Embryonic facial prominence (tissue), 1 donor: ENCODE measurements around the gene GLG1.
"Not testable (repeated sequence)": the region's sequence is repeated elsewhere in the genome, so short reads cannot be mapped to it uniquely, and the experiment has no call there.

Source experiments
- DNase-seq: peaks from one replicate; pipeline ENCODE4 v3.0.0-alpha.2; 2016; ENCODE audit errors: extremely low spot score

Gene GLG1

DNA sequence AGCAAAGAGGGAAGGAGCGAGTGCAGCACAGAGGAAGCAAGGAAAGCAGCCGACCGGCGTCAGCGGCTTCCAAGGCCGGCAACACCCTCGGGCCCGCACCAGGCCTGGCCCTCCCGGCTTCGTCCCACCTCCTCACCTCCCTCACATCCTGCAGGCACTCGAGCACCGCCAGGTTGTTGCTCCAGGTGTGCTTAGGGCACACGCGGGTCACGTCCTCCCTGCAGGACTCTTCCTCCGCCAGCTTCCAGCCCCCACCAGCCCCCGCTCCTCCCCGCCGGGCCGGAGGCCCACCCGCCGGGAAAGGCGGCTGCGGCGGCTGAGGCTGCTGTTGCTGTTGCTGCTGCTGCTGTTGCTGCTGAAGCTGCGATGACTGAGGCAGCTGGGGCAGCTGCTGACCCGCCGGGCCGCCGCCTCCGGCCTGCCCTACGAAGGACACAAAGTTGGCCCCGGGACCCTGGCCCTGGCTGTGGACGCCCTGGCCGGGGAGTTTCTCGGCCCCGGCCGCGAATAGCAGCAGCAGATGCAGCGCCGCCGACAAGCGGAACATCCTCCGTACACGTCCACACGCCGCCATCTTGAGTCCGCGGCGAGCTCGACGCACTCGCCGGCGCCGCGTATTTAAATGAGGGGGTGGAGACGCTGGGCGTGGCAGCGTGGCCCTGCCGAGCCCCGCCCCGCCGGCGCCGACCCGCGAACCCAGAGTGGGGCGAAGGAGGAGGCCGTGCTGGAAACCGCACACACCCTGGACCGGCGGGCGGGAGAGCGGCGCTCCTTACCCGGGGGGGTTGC lies at the start of gene GLG1:
Gene GLG1, minus strand, starts transcription at position 594 of the 789 bp plus-strand sequence. Its CDS starts 20 bp downstream, at position 574.
- DNase-seq = peak; percentile 81

DNA sequence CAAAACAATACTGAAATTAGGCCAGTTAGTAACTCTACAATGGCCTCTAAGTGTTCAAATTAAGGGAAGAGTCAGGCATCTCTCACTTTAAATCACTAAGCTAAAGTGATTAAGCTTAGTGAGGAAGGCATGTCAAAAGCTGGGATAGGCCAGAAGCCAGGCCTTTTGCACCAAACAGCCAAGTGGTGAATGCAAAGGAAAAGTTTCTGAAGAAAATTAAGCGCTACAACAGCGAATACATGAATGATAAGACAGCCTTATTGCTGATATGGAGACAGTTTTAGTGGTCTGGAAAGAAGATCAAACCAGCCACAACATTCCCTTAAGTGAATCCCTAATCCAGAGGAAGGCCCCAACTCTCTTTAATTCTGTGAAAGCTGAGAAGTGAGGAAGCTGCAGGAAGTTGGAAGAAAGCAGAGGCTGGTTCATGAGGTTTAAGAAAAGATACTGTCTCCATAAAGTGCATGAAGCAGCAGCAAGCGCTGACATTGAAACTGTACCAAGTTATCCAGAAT lies 47.7 kb upstream of the GLG1 start:
- no peak for DNase-seq

DNA sequence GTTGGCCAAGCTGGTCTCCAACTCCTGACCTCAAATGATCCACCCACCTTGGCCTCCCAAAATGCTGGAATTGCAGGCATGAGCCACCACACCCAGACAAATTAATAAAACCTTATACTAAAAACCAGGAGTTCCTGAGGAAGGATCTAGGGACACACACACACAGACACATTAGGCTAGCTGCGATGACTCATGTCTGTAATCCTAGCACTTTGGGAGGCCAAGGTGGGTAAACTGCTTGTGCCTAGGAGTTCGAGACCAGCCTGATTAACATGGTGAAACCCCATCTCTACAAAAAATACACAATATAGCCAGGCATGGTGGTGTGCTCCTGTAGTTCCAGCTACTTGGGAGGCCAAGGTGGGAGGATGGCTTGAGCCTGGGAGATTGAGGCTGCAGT lies 46.0 kb upstream of the GLG1 start:
- not testable (repeated sequence) for DNase-seq

DNA sequence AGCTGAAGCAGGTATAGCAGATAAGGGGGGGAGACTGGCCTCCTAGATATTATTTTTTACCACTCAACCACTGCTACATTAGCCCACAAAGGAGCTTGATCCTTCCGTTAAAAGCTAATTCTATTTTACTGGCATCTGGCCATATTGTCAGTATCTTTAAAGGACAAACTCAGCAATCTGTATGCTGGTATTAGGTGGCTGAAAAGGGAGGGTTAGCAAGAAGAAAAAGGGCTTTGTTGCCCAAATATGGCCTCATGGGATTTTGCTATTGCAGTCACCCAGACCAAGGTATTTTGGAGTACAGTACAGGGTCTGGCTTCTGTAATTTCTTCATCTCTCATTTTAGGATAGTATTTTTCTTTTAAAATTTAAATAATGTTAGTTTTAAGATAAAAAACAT lies 45.3 kb upstream of the GLG1 start:
- DNase-seq = no peak

DNA sequence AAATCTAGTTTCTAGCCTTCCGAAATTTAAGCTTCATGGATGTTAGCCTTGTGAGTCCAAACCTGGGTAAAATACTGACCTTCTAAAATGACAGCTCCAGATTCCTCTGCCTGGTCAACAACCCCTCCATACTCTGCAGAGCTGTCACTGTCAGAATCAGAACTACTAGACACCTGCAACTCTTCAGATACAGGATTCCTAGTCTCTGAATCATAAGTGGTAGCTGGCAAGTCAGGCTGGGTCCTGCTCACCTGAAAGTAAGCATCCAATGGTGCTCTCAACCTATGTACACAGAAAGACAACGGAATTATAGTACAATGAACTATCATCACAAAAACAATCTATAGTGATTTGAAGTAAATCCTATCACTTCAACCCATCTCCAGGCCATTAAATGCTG lies 44.9 kb upstream of the GLG1 start:
- DNase-seq = no peak

DNA sequence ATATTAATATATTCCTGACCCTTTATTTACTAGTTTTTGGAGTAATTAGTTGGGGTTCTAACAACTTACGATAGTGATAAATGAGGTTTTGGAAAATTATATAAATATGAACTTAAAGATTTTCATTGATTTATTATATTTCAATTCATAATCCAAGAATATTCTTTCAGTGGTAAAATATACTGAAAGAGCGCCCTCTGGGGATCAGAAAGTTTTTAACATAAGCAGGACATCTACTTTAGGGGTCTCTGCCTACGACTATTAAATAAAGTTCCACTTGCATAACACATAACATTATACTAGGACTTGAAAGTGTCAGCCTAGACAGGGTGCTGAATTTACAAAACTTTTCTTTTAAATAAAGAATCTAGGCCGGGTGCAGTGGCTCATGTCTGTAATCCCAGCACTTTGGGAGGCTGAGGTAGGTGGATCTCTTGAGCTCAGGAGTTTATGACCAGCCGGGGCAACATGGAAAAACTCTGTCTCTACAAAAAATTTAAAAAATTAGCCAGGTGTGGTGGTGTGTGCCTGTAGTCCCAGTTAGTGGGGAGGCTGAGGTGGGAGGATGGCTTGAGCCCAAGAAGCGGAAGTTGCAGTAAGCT lies 44.2 kb upstream of the GLG1 start:
- DNase-seq = no peak

DNA sequence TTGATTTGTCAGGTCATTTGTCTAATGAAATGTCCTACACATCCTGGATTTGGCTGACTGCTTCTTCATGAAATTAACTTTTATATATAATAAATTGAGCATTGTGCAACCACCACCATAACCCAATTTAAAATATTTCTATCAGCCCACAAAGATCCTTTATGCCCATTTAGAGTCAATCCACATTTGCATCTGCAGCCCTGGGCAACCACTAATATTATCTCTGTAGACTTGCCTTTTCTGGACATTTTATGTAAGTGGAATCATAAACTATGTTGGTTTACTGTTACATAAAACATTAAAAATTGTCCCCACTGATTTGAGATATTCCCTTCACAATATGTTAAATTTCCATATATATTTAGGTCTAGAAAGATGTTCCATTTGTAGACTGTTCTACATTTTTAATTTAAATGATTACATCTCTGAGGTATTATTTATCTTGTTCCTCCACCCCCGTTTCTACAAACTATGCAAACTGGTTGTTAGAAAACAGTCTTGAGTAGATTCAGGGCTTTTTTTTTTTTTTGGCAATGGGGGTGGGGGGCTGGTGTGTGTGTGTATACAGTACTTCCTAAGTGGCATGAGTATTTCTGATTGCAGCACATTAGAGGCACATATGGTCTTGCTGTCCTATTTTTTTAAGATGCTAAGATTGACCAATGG lies 43.1 kb upstream of the GLG1 start:
- DNase-seq = no peak

DNA sequence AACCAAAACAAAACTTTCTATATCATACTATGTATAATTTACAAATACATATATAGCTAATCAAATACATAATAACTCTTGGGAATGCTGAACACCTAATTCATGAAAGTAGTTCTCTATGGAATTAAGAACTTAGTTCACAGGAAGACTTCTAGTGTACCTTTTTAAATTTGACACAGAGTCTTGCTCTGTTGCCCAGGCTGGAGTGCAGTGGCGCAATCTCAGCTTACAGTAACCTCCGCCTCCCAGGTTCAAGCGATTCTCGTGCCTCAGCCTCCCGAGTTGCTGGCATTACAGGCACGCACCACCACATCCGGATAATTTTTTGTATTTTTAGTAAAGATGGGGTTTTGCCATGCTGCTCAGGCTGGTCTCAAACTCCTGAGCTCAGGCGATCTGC lies 35.1 kb upstream of the GLG1 start:
- DNase-seq = no peak

DNA sequence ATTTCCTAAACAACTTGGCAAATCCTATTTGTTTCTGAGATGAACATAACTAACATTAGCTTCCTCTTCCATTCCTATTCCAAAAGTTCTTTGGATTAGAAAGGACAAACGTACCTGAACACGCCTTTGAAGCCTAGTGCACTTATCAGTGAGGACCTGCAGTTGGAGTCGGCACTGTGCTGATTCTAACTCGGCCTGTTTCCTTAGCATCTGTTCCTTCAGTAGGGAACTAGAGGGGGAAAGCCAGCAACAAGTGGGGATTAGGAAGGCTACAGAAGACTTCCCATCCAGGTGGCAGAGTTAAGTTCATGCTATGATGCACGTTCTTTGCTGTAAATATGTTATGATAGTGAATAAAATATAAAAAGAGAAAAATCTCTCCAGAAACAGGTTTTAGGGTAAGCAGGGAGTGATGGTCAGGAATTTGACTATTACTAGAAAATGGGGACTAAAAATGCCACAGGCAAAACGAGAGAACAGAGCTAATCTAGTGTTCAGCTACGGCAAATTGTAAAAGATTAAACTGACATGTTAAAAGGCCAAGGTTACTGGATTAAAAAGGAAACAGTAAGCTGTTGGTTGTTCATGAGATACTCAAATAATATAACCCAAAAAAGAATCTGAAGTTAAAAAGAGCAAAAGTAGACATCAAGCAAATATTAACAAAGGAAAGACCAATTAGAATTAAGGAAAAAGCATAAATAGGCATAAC lies 31.0 kb upstream of the GLG1 start:
- no peak for DNase-seq

DNA sequence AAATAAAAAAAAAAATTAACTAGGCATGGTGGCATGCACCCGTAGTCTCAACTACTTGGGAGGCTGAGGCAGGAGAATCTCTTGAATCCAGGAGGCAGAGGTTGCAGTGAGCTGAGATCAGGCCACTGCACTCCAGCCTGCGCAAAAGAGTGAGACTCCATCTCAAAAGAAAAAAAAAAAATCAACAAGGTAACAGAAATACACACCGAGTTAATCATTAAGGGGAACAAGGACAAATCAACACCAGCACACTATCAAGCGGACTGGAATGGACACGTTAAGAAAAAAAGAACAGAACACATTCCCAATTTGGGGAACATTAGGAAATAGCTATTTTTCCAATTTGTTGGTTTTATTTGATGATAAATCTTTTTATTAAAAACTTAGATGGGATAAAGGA lies 28.4 kb upstream of the GLG1 start:
- DNase-seq = no peak

DNA sequence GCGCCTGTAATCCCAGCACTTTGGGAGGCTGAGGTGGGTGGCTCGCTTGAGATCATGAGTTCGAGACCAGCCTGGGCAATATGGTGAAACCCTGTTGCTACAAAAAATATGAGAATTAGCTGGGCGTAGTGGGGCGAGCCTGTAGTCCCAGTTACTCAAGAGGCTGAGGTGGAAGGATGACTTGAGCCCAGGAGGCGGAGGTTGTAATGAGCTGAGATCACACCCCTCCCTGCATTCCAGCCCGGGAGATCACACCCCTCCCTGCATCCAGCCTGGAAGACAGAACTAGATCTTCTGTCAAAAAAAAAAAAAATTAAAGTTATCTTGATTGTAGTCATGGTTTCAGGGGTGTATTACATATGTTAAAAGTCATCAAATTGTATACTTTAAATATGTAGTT lies 26.8 kb upstream of the GLG1 start:
- DNase-seq = no peak

DNA sequence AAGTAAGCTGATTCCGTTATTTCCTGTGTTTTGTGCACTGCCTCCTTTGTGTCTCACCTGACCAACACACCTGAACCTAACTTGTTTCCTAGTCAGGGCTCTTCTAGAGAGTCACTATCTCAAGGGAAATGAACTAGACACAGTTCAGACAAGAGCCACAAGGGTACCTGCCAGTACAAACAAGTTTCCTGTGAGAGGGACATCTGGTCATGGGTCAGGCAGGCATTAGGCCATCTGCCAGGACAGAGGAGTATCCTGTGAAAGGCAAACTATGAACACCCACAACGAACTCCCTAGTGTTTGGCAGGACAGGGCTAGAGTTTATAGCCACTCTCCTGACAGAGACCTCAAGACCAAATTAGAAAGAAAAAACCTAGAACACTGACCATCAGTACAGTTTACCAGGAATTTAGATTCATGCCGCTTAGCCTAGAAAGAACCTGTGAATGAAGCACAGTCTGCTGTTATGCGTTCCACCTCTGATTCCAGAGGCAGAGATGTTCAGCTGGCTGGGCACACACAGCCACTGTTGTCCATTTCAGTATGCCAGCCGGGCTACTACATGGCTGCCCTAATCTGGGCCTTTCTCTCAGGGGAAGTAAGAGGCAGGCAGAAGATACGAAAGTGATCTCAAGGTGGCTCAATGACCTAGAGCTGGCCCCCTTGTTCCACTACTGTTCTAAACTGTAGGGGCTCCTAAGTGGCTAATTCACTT lies 20.7 kb upstream of the GLG1 start:
- DNase-seq = no peak

DNA sequence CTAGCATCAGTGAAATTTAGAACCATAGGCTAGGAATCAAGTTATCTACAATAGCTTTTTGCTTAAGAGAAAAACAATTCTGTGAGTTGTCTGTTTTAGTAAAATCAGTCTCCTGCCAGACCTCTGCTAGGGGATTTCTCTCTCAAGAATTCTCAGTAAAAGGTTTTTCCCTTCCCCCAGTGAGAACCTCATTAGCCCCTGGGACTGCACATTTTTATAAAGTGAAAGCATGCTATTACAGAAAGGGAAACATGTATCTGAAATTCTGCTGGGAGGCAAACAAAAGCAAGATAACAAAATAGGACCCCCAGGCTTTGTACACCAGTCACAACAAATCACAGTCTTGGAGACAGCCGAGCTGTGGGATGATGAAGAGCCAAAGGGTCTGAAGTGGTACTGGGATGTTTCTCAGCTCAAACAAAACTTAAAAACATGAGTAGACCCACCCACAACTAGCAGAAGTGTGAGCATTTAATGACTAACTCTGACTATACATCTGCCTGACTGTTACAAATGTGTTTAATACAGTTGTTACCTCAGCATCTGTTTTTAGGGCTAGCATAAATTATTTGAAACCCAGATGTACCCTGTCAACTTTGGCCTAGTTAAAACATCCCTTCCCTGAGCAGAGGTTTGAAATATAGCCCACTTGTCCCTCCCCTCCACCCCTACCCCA lies 20.0 kb upstream of the GLG1 start:
- no peak for DNase-seq

DNA sequence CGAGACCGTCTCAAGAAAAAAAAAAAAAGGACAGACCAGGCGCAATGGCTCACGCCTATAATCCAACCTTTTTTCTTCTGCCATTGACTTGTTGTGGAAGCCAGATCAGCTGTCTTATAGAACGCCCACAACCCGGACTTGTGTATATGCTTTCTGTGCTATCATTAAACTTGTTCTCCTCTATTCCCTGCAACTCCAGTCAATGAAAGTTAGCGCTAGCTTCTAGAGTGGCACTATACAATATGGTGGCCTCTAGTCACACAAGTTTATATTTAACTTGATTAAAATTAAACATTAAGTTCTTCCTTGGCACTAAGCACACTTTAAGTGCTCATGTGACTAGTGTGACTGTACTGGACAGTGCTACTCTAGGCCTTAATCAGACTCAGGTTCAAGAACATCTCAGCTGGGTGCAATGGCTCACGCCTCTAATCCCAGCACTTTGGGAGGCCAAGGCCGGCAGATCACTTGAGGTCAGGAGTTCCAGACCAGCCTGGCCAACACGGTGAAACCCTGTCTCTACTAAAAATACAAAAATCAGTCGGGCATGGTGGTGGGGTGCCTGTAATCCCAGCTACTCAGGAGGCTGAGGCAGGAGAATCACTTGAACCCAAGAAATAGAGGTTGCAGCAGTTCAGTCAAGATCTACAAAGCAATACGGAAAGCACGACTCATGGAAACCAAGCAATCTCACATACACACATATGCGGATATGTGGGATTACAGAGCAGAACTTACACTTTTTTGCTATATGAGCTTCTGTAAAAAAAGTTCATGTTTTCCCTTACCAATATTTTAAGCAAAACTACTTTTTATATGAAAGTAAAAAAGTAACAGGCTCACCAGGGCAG lies 18.8 kb upstream of the GLG1 start:
- no peak for DNase-seq

DNA sequence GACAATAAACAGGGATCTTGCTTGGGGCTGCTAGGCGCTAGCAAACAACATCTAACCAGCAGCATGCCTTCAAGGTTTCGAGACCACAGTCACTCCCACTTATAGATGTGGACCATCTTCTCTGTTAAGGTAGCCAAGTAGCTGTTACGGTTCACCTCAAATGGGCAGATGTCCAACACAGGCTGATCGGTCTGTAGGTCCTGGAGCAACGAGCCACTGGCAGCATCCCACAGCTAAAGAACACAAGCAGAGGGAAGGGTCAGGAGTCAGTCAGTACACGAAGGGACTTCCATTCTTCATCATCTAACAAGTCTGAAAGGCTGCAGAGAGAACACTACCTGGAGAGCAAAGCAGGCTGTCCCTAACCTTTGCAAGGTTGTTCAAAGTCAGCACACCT lies 16.9 kb upstream of the GLG1 start:
- no peak for DNase-seq

DNA sequence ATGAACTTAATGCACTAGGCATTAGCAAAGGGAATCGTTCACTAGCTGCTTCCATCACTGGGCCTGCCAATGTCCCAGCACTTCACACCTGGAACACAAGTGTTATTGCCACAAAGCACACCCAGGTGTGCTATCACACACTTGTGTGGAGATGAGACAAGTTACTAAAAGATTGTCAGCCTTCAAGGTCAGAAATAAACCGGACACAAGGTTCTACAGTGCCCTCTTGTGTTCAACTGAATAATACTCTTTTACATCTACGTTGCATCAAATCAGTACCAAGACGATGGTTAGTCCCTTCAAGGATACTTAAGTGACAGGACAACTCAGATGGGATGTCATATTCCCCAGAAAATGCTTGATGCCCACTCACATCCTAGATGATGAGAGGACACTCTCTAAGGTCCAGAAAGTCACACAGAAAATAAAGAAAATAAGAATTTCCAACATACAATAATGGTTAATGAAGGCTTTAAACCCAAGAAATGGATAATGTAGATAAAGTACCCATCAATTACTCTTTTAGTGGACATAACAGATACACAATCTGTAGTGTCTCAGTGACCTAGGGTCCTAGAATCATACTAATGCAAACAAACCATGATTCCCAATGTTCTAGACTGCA lies 16.4 kb upstream of the GLG1 start:
- no peak for DNase-seq

DNA sequence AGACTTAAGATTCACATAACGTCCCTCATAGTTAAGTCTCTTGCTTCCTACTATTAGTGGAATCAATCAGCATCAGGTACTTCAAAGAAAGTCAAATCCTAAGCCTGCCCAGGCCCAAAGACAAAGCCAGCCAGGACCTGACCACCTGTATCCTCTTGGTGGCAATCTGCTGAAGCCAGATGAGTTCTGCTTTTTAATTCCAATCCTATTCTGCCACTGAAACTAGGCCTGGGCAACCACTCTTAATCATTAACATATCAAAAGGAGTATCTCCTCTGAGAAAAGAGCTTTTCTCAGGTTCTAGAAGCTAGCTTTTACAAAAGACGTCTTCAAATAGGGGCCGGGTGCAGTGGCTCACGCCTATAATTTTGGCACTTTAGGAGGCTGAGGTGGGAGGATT lies 15.1 kb upstream of the GLG1 start:
- no peak for DNase-seq

DNA sequence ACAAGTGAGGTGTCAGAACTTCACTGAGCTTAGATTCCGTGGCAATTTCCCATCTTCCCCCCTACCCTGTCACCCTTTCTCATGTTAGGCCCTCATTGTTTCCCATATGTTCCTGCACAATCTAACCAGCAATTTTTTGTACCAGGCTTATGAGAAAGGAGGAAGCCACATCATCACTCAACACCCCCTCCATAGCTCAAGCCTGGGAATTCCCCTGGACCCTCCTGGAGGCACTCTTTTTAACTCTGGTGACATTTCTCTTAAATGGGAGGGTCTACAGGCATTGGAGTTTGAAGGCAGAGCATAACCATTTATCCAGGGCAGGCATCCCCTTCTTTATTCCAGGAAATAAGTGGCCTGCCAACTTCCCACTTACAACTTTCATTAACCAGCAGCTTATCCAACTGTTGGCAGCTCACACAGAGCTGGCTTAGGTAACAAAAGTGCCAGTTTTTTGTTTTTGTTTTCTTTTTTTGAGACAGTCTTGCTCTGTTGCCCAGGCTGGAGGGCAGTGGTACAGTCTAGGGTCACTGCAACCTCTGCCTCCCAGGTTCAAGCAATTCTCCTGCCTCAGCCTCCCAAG lies 10.4 kb upstream of the GLG1 start:
- DNase-seq = no peak

DNA sequence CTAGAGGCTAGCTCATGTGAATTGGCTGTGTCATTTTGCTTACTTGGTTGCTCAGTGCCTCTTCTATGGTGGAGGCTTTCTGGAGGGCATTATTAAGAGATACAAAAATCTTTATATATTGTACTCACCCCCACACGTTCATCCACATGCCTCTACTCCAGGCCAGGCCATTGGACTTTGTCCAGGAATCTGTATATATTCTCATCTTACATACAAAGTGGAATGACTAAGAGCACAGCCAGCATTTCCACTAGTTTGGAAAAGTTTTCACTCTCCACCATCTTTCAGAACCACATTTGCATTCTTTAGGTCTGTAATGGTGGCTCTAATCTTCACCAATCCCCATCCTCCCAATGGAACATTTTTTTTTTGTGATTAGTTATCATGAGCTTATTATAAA lies 4.8 kb upstream of the GLG1 start:
- no peak for DNase-seq
